Measurements from ENCODE around the gene SLC3A2. TPM values are rescaled to one million over a fixed set of nuclear protein-coding genes. Genes with fewer than 3 reads are reported as not detected.

SLC3A2 gene
- total and polyA plus RNA-seq, 2 donors (not counting 3 experiments of a cell fraction or from before 2014, with no cell fraction given), result 208 to 337 TPM

DNA sequence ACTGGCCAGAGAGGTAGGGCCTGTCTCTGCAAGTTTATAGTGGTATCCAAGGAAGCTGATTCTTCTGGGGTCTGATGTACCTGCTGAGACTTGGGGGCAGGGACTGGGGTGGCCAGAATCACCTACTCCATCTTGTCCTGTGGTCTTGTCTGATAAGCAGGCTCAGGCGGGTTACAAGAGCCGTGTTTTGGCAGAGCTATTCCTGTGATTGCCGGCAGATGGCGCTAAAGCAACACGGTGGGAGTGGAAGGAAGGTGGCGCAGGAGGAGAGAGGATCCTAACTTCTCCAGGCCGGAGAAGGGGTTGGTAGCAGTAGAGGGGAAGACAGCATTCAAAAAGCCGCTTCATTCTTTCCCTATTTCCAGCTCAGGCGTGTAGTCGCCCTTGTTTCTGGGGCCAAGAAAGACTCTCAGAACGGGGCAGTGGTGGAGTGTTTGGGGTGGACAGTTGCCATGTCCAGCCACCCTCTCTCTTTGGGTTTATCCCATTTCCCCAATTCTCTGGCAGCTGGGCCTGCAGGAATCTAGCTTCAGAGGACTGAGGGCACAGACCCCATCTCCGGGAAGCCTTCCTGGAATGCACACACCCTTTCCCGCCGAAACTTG lies 25.3 kb downstream of the SLC3A2 start:
- H2AFZ ChIP-seq (ENCODE audit: low read depth, low read length), result no peak overlapping the region
- H3K36me3 ChIP-seq (ENCODE audit: control insufficient read depth in 2 of 2, extremely low read depth in 1 of 2, insufficient read depth in 2 of 2, low read length in 2 of 2), result no peaks in the 10 kb centered on the region
- no peak overlapping the region for H3K27ac ChIP-seq (ENCODE audit: insufficient read depth, low read depth, low read length)
- H3K9me1 ChIP-seq (replicated peaks; ENCODE audit: control insufficient read depth, extremely low read depth, insufficient read depth, low read length), result no peaks in the 10 kb centered on the region
- no peaks in the 10 kb centered on the region for H3K9me3 ChIP-seq (replicated peaks; ENCODE audit: control insufficient read depth, insufficient read depth, low read length)
- H3K79me2 ChIP-seq (ENCODE audit: control insufficient read depth, insufficient read depth, low read length), result no peaks in the 10 kb centered on the region
- no TSS peak for BruUV-seq (replicated peaks)
- H3K27me3 ChIP-seq (ENCODE audit: control insufficient read depth in 2 of 2, insufficient read depth in 2 of 2, low read length in 2 of 2), result peaks cover 0 to 2% of the 10 kb centered on the region in 2 experiments
- dilution Hi-C loops (cut with MboI; ENCODE audit: extremely low pct_ligation_motif_present, low sequenced_read_pairs) (no loop called here), intact Hi-C loops (cut with micrococcal nuclease) (loop anchor here (1.0 to 10.0 kb wide), 3 partner anchors 118 to 709 kb away; partner anchors contain the start of gene PLAAT3)
- no peaks in the 10 kb centered on the region for H4K20me1 ChIP-seq (replicated peaks; ENCODE audit: control insufficient read depth, extremely low read depth, insufficient read depth, low read length)
- ChIA-PET CTCF (interaction anchor here (0.5 to 7.3 kb wide), 47 partner anchors 9 to 1242 kb away, joined by 3 to 488 read pairs (median 4); partner anchors contain the start of genes CHRM1 and SLC22A8), POLR2A (no interaction called here)
- FAIRE-seq (peak; percentile 94), DNase-seq (ENCODE audit: low read depth, low spot score) (peak; percentile 86)
- no peak overlapping the region for H3K9ac ChIP-seq (replicated peaks; ENCODE audit: extremely low read depth, insufficient read depth, low read length)
- no peak overlapping the region for H3K4me2 ChIP-seq (ENCODE audit: insufficient read depth, low read length)
- TF ChIP-seq CTCF (IDR thresholded peaks at IDR 0.05; ENCODE audit: extremely low read depth in 1 of 2, insufficient read depth in 1 of 2, low read depth in 1 of 2, low read length in 2 of 2) (peak; percentile 97), POLR2AphosphoS5 (IDR thresholded peaks at IDR 0.05; ENCODE audit: insufficient read depth, low read depth, low read length) (no peak)
- H3K4me1 ChIP-seq (ENCODE audit: control insufficient read depth, extremely low read depth, insufficient read depth, low read length), result peaks cover 7% of the 10 kb centered on the region
- H3K4me3 ChIP-seq (replicated peaks in 1 of 3; ENCODE audit: insufficient read depth in 1 of 3, low read depth in 1 of 3, low read length in 3 of 3), result no peak overlapping the region

- Histone ChIP-seq H3K27ac (ENCODE audit: insufficient read depth, low read depth, low read length) (no peak overlapping the region), H3K4me2 (ENCODE audit: insufficient read depth, low read length) (no peak overlapping the region), H3K9me1 (replicated peaks; ENCODE audit: control insufficient read depth, extremely low read depth, insufficient read depth, low read length) (no peaks in the 10 kb centered on the region), H3K27me3 (ENCODE audit: control insufficient read depth in 2 of 2, insufficient read depth in 2 of 2, low read length in 2 of 2) (peaks cover 0 to 2% of the 10 kb centered on the region in 2 experiments), H3K79me2 (ENCODE audit: control insufficient read depth, insufficient read depth, low read length) (no peaks in the 10 kb centered on the region), H4K20me1 (replicated peaks; ENCODE audit: control insufficient read depth, extremely low read depth, insufficient read depth, low read length) (no peaks in the 10 kb centered on the region), H2AFZ (ENCODE audit: low read depth, low read length) (no peak overlapping the region), H3K36me3 (ENCODE audit: control insufficient read depth in 2 of 2, extremely low read depth in 1 of 2, insufficient read depth in 2 of 2, low read length in 2 of 2) (no peaks in the 10 kb centered on the region), H3K9ac (replicated peaks; ENCODE audit: extremely low read depth, insufficient read depth, low read length) (no peak overlapping the region), H3K4me1 (ENCODE audit: control insufficient read depth, extremely low read depth, insufficient read depth, low read length) (peaks cover 3% of the 10 kb centered on the region), H3K4me3 (replicated peaks in 1 of 3; ENCODE audit: insufficient read depth in 1 of 3, low read depth in 1 of 3, low read length in 3 of 3) (no peak overlapping the region), H3K9me3 (replicated peaks; ENCODE audit: control insufficient read depth, insufficient read depth, low read length) (no peaks in the 10 kb centered on the region)
- dilution Hi-C loops (cut with MboI; ENCODE audit: extremely low pct_ligation_motif_present, low sequenced_read_pairs) (no loop called here), intact Hi-C loops (cut with micrococcal nuclease) (loop anchor here (1.0 to 10.0 kb wide), 5 partner anchors 13 to 706 kb away; partner anchors contain the start of genes CHRM1 and PLAAT3)
- DNase-seq (ENCODE audit: low read depth, low spot score) (no peak), FAIRE-seq (no peak)
- TF ChIP-seq CTCF (IDR thresholded peaks at IDR 0.05; ENCODE audit: extremely low read depth in 1 of 2, insufficient read depth in 1 of 2, low read depth in 1 of 2, low read length in 2 of 2), result no peak
- TF ChIP-seq MAX (IDR thresholded peaks at IDR 0.05; ENCODE audit: insufficient read depth, insufficient read length), result no peak
- no TSS peak for BruUV-seq (replicated peaks)
- ChIA-PET CTCF (interaction anchor here (0.6 to 7.3 kb wide), 30 partner anchors 10 to 305 kb away, joined by 3 to 488 read pairs (median 6); partner anchors contain the start of genes CHRM1 and SLC22A8), POLR2A (no interaction called here)
These were observed 27.9 kb downstream of the SLC3A2 start for GRCh38 chr11:62908468-62909072.

Measured in endothelial cell of umbilical vein (primary cell).